ENCODE results near the gene TASP1. TPM values are rescaled to one million over a fixed set of nuclear protein-coding genes. Genes with fewer than 3 reads are reported as not detected.
"Not testable (repeated sequence)": the region's sequence is repeated elsewhere in the genome, so short reads cannot be mapped to it uniquely, and the experiment has no call there.

Gene TASP1
- total RNA-seq, 2 experiments from 2014 or later = 11.0 to 11.5 TPM

DNA sequence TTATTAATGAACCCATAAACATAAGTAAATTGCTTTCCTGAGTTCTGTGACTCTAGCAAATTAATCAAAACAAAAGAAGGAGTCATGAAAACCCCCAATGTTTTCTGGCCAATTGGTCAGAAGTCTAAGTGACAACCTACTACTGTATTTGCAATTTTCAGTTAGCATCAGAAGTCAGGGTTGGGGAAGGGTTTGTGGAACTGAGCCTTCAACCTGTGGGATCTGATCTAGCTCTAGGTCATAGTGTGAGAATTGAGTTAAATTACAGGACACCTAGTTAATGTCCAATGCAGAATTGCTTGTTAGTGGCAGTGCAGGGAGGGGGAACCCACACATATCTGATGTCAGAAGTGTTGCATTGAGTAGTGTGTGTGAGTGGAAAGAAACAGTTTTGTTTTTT, 275.3 kb downstream of the TASP1 start:
- Mint-ChIP-seq H3K27ac (no peak overlapping the region), H3K4me3 (no peak overlapping the region), H3K4me1 (no peaks in the 10 kb centered on the region), H3K27me3 (no peaks in the 10 kb centered on the region), H3K36me3 (no peaks in the 10 kb centered on the region), H3K9me3 (no peaks in the 10 kb centered on the region)
- DNase-seq = no peak

DNA sequence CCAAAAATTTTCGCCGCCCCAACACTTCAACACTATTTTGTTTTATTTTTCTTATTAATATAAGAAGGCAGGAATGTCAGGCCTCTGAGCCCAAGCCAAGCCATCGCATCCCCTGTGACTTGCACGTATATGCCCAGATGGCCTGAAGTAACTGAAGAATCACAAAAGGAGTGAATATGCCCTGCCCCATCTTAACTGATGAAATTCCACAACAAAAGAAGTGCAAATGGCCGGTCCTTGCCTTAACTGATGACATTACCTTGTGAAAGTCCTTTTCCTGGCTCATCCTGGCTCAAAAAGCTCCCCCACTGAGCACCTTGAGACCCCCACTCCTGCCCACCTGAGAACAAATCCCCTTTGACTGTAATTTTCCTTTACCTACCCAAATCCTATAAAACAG, 276.6 kb downstream of the TASP1 start:
- not testable (repeated sequence) for DNase-seq, H3K36me3 Mint-ChIP-seq, H3K27ac Mint-ChIP-seq, H3K27me3 Mint-ChIP-seq, H3K4me3 Mint-ChIP-seq, H3K9me3 Mint-ChIP-seq, H3K4me1 Mint-ChIP-seq

DNA sequence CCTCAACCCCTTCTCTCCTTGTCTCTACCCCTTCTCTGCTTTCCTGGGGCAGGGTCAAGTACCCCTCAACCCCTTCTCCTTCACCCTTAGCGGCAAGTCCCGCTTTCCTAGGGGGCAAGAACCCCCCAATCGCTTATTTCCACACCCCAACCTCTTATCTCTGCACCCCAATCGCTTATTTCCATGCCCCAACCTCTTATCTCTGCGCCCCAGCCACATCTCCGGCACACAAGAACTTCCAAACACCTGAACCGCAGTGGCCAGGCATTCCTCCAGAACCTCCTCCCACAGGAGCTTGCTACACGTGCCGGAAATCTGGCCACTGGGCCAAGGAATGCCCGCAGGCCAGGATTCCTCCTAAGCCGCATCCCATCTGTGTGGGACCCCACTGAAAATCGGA, 279.8 kb downstream of the TASP1 start:
- H3K27ac Mint-ChIP-seq, H3K36me3 Mint-ChIP-seq, H3K4me1 Mint-ChIP-seq, H3K27me3 Mint-ChIP-seq, H3K4me3 Mint-ChIP-seq, DNase-seq, H3K9me3 Mint-ChIP-seq: not testable (repeated sequence)

DNA sequence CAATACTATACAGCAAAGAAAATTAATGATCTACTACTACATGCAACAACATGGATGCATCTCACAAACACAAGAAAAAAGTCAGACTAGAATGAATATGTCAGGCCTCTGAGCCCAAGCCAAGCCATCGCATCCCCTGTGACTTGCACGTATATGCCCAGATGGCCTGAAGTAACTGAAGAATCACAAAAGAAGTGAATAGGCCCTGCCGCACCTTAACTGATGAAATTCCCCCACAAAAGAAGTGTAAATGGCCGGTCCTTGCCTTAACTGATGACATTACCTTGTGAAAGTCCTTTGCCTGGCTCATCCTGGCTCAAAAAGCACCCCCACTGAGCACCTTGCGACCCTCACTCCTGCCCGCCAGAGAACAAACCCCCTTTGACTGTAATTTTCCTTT, 280.9 kb downstream of the TASP1 start:
- DNase-seq, H3K27me3 Mint-ChIP-seq, H3K36me3 Mint-ChIP-seq, H3K4me1 Mint-ChIP-seq, H3K27ac Mint-ChIP-seq, H3K4me3 Mint-ChIP-seq, H3K9me3 Mint-ChIP-seq: not testable (repeated sequence)

- H3K27ac Mint-ChIP-seq = no peak overlapping the region
- no peak overlapping the region for H3K4me3 Mint-ChIP-seq
- H3K36me3 Mint-ChIP-seq = no peaks in the 10 kb centered on the region
- H3K4me1 Mint-ChIP-seq = no peaks in the 10 kb centered on the region
- H3K9me3 Mint-ChIP-seq = no peaks in the 10 kb centered on the region
- H3K27me3 Mint-ChIP-seq = no peaks in the 10 kb centered on the region
- no peak for DNase-seq
Measured at GRCh38 chr20:13356591-13356990, 282.1 kb downstream of the TASP1 start.

DNA sequence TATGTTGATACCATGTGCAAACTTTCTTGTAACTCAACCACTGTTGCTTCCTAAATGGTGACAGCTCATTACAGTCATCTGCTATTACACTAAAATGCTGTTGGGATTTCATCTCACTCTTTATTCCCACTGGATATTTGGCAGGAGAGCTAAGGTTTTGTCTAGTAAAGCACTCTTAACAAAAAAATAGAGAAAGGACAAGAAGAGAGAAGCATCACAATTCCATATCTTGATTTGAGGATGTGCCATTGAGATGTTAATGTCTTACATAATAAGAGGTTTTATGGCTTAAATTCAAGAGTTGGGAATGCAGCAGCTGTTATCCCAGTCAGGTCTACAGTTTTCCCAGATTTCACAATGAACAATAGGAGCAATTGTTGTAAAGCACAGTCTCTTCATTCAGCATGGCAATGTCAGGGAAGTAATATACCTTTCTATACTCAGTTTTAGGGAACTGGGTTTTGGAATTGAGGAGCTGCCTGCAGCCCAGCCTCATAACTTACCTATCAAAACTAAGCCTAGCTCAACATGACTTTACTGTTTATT, 282.7 kb downstream of the TASP1 start:
- no peak overlapping the region for H3K27ac Mint-ChIP-seq
- no peaks in the 10 kb centered on the region for H3K27me3 Mint-ChIP-seq
- no peaks in the 10 kb centered on the region for H3K36me3 Mint-ChIP-seq
- H3K4me1 Mint-ChIP-seq = no peaks in the 10 kb centered on the region
- no peak for DNase-seq
- no peak overlapping the region for H3K4me3 Mint-ChIP-seq
- H3K9me3 Mint-ChIP-seq = no peaks in the 10 kb centered on the region

- no peaks in the 10 kb centered on the region for H3K4me1 Mint-ChIP-seq
- no peaks in the 10 kb centered on the region for H3K36me3 Mint-ChIP-seq
- no peak overlapping the region for H3K4me3 Mint-ChIP-seq
- no peak for DNase-seq
- no peak overlapping the region for H3K27ac Mint-ChIP-seq
- H3K9me3 Mint-ChIP-seq = no peaks in the 10 kb centered on the region
- H3K27me3 Mint-ChIP-seq = no peaks in the 10 kb centered on the region
Measured at GRCh38 chr20:13355411-13355810, 283.3 kb downstream of the TASP1 start.

DNA sequence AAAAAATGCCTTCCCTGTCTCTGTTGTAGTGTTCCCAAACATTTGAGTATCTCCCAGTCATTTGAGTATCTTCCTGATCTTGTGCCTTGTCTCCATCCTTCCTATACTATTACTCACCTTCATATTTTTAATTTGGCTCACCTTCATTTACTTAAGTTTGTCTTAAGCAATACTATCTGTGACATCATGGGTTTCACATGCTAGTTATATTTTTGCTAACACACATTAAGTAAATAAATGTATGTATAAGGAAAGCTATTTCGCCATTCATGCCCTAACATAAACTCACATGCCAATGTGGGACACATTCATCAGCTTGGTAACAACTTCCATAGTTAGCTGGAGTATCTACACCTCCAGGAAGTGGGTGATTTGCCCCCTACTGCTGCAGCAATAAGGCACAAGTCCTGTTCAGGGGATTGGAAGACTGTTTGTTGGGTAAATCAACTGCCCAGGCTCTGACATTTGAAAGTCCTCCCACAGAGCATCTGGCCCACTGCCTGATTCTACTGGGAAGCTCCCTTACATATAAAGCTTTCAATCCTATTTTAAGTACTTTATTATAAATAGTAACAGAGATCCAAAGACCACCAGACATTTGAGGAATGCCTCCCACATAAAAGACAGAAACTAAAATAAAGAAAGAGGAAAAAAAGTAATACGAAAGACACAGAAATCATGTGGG, 285.3 kb downstream of the TASP1 start:
- no peaks in the 10 kb centered on the region for H3K36me3 Mint-ChIP-seq
- DNase-seq = no peak
- no peaks in the 10 kb centered on the region for H3K27me3 Mint-ChIP-seq
- H3K9me3 Mint-ChIP-seq = no peaks in the 10 kb centered on the region
- H3K4me3 Mint-ChIP-seq = no peak overlapping the region
- H3K27ac Mint-ChIP-seq = no peak overlapping the region
- H3K4me1 Mint-ChIP-seq = no peaks in the 10 kb centered on the region

DNA sequence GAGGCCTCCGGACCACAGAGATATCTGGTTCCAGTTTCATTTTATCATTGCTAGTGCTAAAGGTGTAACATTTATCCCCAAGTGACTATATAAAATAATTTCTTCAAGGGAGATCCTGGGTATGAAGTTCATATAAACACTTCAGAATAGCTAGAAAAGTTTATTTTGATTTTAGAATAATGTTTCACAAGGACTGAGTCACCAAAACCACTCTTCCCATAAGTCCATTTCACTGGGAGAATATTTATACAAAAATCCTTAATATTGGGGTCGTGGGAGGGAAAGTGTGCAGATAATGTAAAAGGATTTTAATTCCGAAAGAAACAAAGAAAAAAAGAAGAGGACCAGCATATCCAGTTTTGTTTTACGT, 289.5 kb downstream of the TASP1 start:
- H3K27ac Mint-ChIP-seq = no peak overlapping the region
- no peaks in the 10 kb centered on the region for H3K9me3 Mint-ChIP-seq
- no peak overlapping the region for H3K4me3 Mint-ChIP-seq
- H3K36me3 Mint-ChIP-seq = no peaks in the 10 kb centered on the region
- no peaks in the 10 kb centered on the region for H3K27me3 Mint-ChIP-seq
- no peaks in the 10 kb centered on the region for H3K4me1 Mint-ChIP-seq
- no peak for DNase-seq

GRCh38 chr20:13348311-13349234, 290.2 kb downstream of the TASP1 start:
- H3K4me1 Mint-ChIP-seq = no peaks in the 10 kb centered on the region
- no peaks in the 10 kb centered on the region for H3K36me3 Mint-ChIP-seq
- no peak for DNase-seq
- no peak overlapping the region for H3K27ac Mint-ChIP-seq
- no peaks in the 10 kb centered on the region for H3K9me3 Mint-ChIP-seq
- no peak overlapping the region for H3K4me3 Mint-ChIP-seq
- no peaks in the 10 kb centered on the region for H3K27me3 Mint-ChIP-seq

DNA sequence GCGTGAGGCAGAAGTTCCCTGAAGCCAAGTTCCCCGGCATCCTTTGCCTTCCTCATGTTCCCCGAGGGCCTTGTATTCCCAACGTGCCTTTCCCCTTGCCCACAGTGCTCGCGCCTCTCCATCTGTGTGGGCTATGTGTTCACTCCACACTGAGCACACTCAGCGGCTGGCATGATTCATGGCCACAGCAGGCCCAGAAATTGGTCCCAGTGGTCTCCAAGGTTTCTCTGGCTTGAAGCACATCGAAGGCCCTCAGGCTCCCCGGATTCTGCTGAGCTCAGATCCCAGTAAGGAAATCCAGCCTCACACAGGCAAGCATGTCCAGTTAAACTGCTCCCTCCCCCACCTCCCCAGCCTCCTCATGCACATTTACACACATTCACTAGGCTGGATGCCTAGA, 294.1 kb downstream of the TASP1 start:
- Mint-ChIP-seq H3K36me3 (no peaks in the 10 kb centered on the region), H3K9me3 (no peaks in the 10 kb centered on the region), H3K27ac (no peak overlapping the region), H3K4me1 (no peaks in the 10 kb centered on the region), H3K4me3 (no peak overlapping the region), H3K27me3 (no peaks in the 10 kb centered on the region)
- no peak for DNase-seq

DNA sequence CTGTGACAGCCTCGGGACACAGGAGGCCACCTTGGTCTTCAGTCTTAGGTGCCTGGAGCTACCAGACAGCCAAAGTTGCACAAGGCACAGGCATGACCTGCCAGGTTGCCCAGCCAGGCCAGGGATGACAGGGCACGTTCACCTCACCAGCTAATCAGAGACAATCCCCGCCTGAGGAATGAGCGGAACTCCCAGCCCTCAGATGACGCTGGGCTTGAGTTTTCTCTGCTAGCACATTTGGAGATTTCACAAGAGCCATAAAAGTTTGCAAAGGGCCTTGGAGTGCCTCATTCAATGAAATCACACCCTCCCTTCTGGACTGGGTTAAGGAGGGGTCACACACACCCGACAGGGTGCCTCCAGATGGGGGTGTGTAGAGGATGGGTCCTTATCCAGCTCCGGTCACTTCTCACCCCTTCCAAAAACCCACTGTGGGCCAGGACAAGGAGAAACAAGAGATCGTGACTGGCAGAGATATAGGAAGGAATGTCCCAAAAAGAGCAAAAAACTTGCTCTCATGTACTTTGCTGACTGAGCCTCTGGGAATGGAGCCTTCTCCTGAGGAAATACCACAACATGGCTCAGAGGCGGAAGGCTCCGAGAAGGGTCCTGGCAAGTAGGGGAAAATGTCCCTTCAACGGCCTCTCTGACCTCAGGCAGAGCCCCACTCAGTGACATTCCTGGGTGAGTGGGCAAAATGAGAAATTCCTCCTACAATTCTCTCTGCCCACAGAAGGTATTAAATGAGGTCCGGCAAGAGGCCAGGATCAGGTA, 296.1 kb downstream of the TASP1 start:
- Mint-ChIP-seq H3K4me3 (no peak overlapping the region), H3K9me3 (no peaks in the 10 kb centered on the region), H3K27ac (no peak overlapping the region), H3K36me3 (no peaks in the 10 kb centered on the region), H3K4me1 (peaks cover 6% of the 10 kb centered on the region), H3K27me3 (no peaks in the 10 kb centered on the region)
- DNase-seq = no peak

DNA sequence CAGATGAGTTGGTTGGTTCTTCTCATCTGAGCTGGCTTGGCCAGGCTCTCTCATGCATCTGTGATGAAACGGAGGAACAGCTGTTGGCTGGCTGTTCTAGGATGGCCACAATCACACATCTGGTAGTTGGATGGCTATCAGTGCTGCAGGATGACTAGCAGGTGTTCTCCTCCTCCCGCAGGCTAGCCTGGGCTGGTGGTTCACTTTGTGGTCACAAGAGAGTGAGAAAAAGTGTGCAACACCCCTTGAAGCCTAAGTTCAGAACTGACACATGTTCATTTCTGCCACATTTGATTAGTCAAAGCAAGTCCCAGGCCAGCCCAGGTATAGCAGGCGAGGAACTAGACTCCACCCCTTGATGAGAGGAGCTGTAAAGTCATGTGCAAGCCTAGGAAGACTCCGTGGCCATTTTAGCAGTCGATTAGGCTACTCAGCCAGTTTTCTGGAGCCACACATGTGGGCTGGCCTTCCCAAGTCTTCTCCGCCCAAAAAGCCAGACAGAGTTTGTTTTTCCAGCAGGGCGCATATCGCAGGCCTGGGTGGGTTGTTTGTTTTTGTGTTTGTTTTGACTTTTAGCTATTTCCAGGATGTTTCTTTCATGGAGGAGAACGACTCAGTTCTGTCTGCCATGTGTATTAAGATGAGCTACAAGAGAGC, 296.9 kb downstream of the TASP1 start:
- Mint-ChIP-seq H3K36me3 (no peaks in the 10 kb centered on the region), H3K27ac (no peak overlapping the region), H3K27me3 (no peaks in the 10 kb centered on the region), H3K9me3 (no peaks in the 10 kb centered on the region), H3K4me3 (no peak overlapping the region), H3K4me1 (peaks cover 14% of the 10 kb centered on the region)
- DNase-seq = no peak

- no peak for DNase-seq
- no peaks in the 10 kb centered on the region for H3K9me3 Mint-ChIP-seq
- H3K36me3 Mint-ChIP-seq = no peaks in the 10 kb centered on the region
- no peak overlapping the region for H3K27ac Mint-ChIP-seq
- no peaks in the 10 kb centered on the region for H3K27me3 Mint-ChIP-seq
- peaks cover 19% of the 10 kb centered on the region for H3K4me1 Mint-ChIP-seq
- H3K4me3 Mint-ChIP-seq = no peak overlapping the region
Measured at GRCh38 chr20:13340088-13340487, 298.6 kb downstream of the TASP1 start.
